ENCODE measurements around the gene ARAP3. TPM values are rescaled to one million over a fixed set of nuclear protein-coding genes. Genes with fewer than 3 reads are reported as not detected.

The ARAP3 gene
- total RNA-seq, 1 experiment from 2014 or later, result 2.5 TPM

GRCh38 chr5:141672841-141673813, 8.9 kb downstream of the ARAP3 start:
- BruUV-seq (replicated peaks), result no TSS peak
- ATAC-seq (no peak), DNase-seq (ENCODE audit: low read depth, low spot score) (no peak)
- ChIA-PET POLR2A (no interaction called here), CTCF (interaction anchor here (0.5 to 0.7 kb wide), 2 partner anchors 205 to 217 kb away, joined by 3 to 10 read pairs; no protein-coding TSS in a partner anchor)
- H3K9me3 ChIP-seq (ENCODE audit: control insufficient read depth, insufficient read depth, low read depth, low read length), result no peaks in the 10 kb centered on the region
- in situ Hi-C loops (cut with HindIII; ENCODE audit: low pct_unique_long_range_greater_than_20kb, low sequenced_read_pairs) (no loop called here), intact Hi-C loops (cut with micrococcal nuclease; ENCODE audit: unreplicated experiment) (no loop called here)
- H3K27me3 ChIP-seq (ENCODE audit: control insufficient read depth, insufficient read depth, low read length), result no peaks in the 10 kb centered on the region
- H3K4me3 ChIP-seq (ENCODE audit: low read depth in 2 of 2, low read length in 2 of 2), result no peak overlapping the region
- TF ChIP-seq POLR2AphosphoS5 (IDR thresholded peaks at IDR 0.05; ENCODE audit: low read depth, low read length), result no peak
- TF ChIP-seq TCF7L2 (IDR thresholded peaks at IDR 0.05; ENCODE audit: low read depth, low read length), result no peak
- no peak for TF ChIP-seq REST (IDR thresholded peaks at IDR 0.05; ENCODE audit: insufficient read depth in 1 of 2, low read depth in 2 of 2, low read length in 1 of 2)
- no peak for TF ChIP-seq CTCF (IDR thresholded peaks at IDR 0.05)
- TF ChIP-seq SIN3A (IDR thresholded peaks at IDR 0.05; ENCODE audit: borderline replicate concordance, insufficient read depth, low read depth, low read length), result no peak
- no peaks in the 10 kb centered on the region for H3K4me1 ChIP-seq (ENCODE audit: control insufficient read depth, insufficient read depth, low read length)
- no peaks in the 10 kb centered on the region for H3K36me3 ChIP-seq (ENCODE audit: control insufficient read depth, insufficient read depth, low read length)
- H3K27ac ChIP-seq (ENCODE audit: low read length), result no peak overlapping the region

GRCh38 chr5:141672071-141672840, 9.8 kb downstream of the ARAP3 start:
- H3K4me3 ChIP-seq (ENCODE audit: low read depth in 2 of 2, low read length in 2 of 2), result no peak overlapping the region
- H3K27ac ChIP-seq (ENCODE audit: low read length), result no peak overlapping the region
- no peaks in the 10 kb centered on the region for H3K27me3 ChIP-seq (ENCODE audit: control insufficient read depth, insufficient read depth, low read length)
- ChIA-PET POLR2A (interaction anchor here (0.6 kb wide), 2 partner anchors 10 to 15 kb away, joined by 3 to 4 read pairs; partner anchors contain the start of gene ARAP3), CTCF (interaction anchor here (0.7 kb wide), 1 partner anchor 206 kb away, joined by 3 read pairs; no protein-coding TSS in a partner anchor)
- DNase-seq (ENCODE audit: low read depth, low spot score), result no peak
- H3K36me3 ChIP-seq (ENCODE audit: control insufficient read depth, insufficient read depth, low read length), result no peaks in the 10 kb centered on the region
- in situ Hi-C loops (cut with HindIII; ENCODE audit: low pct_unique_long_range_greater_than_20kb, low sequenced_read_pairs), result no loop called here
- H3K4me1 ChIP-seq (ENCODE audit: control insufficient read depth, insufficient read depth, low read length), result no peaks in the 10 kb centered on the region
- TF ChIP-seq TCF7L2 (IDR thresholded peaks at IDR 0.05; ENCODE audit: low read depth, low read length) (no peak), SIN3A (IDR thresholded peaks at IDR 0.05; ENCODE audit: borderline replicate concordance, insufficient read depth, low read depth, low read length) (no peak), POLR2AphosphoS5 (IDR thresholded peaks at IDR 0.05; ENCODE audit: low read depth, low read length) (no peak), REST (IDR thresholded peaks at IDR 0.05; ENCODE audit: insufficient read depth in 1 of 2, low read depth in 2 of 2, low read length in 1 of 2) (no peak), CTCF (IDR thresholded peaks at IDR 0.05) (no peak)
- no TSS peak for BruUV-seq (replicated peaks)
- no peak for ATAC-seq
- H3K9me3 ChIP-seq (ENCODE audit: control insufficient read depth, insufficient read depth, low read depth, low read length), result no peaks in the 10 kb centered on the region
- intact Hi-C loops (cut with micrococcal nuclease; ENCODE audit: unreplicated experiment), result no loop called here
